MM.1S (cell line): ENCODE results near the gene PTPRG.

Experiments used
- CTCF ChIP-seq: fragments of 300-600 bp; sonication (generic); IDR thresholded peaks from 2 replicates; pipeline ENCODE4 v1.5.1; 2016; ENCODE audit warnings: antibody characterized with exemption, low read length, mixed read lengths
- EZH2 ChIP-seq: fragments of 300-600 bp; sonication (generic); optimal IDR thresholded peaks from 2 replicates; pipeline ENCODE3; 2017; ENCODE audit warnings: low read depth, mild to moderate bottlenecking, antibody characterized with exemption, low read length, mixed read lengths

GRCh38 chr3:62277450-62277849 lies 716.1 kb downstream of the PTPRG start:
- TF ChIP-seq CTCF (no peak), EZH2 (no peak)
